Heart left ventricle (tissue), 13 donors: Measurements from ENCODE around the gene CBFA2T3.

Experiments
- POLR2A ChIP-seq, 2 donors: fragments of 450-650 bp; IDR thresholded peaks; one replicate each; pipeline ENCODE4 v1.6.1; 2017; ENCODE audit warnings: antibody characterized with exemption in 2 of 2, mild to moderate bottlenecking in 2 of 2, moderate library complexity in 2 of 2
- TF ChIP-seq, protein P1 (sequence below), 12 donors: fragments of 200-600 bp; sonication (generic) in 4 of 12; IDR thresholded peaks; one replicate each; pipeline versions ENCODE4 v1.5.0 to v1.8.0; 2018 to 2022; ENCODE audit warnings: antibody characterized with exemption in 12 of 12, mild to moderate bottlenecking in 5 of 12
- donor health status: ischemic (EF 13 %, LVEDD 7.1; RV severe dilation, severe dysfunction).
- donor health status: DM: no; HTN: yes; CAD: no.
- donor health status: DM: no; HTN: no; CAD: no.
- donor health status: ischemic (EF 25% LVEDD 6.9; RV normal size, moderate dysfunction).
- donor health status: ischemic (EF 25% LVEDD 5.7; RV mildly dilated, moderate dysfunction).
- donor health status: ischemic (EF 35%, LVEDD 5.7; RV mildly dilated, moderate dysfunction).
- donor health status: nonischemic (EF 11% LVEDD 7.7; RV severe dilation, severe dysfunction).
- donor health status: DM: yes; HTN: yes; CAD: no.
- donor health status: PGD.
- donor health status: ischemic (EF 29% LVEDD 5.4; RV normal size, mild dysfunction).
- donor health status: nonischemic (EF 23%, LVEDD 6.1; RV moderate dilation, normal function).

GRCh38 chr16:88895335-88895734 is 81.7 kb downstream of the CBFA2T3 start:
- TF ChIP-seq, protein P1, sequence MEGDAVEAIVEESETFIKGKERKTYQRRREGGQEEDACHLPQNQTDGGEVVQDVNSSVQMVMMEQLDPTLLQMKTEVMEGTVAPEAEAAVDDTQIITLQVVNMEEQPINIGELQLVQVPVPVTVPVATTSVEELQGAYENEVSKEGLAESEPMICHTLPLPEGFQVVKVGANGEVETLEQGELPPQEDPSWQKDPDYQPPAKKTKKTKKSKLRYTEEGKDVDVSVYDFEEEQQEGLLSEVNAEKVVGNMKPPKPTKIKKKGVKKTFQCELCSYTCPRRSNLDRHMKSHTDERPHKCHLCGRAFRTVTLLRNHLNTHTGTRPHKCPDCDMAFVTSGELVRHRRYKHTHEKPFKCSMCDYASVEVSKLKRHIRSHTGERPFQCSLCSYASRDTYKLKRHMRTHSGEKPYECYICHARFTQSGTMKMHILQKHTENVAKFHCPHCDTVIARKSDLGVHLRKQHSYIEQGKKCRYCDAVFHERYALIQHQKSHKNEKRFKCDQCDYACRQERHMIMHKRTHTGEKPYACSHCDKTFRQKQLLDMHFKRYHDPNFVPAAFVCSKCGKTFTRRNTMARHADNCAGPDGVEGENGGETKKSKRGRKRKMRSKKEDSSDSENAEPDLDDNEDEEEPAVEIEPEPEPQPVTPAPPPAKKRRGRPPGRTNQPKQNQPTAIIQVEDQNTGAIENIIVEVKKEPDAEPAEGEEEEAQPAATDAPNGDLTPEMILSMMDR (IDR thresholded peaks at IDR 0.05), result no peak
- no peak for TF ChIP-seq POLR2A (IDR thresholded peaks at IDR 0.05)
